ENCODE results near the gene IKZF3. TPM values are rescaled to one million over a fixed set of nuclear protein-coding genes. Genes with fewer than 3 reads are reported as not detected.

Gene IKZF3
- total and polyA plus RNA-seq, 10 of the 15 experiments (the other 5 are each of a cell fraction or from before 2014, with no cell fraction given), result 5.5 to 98.2 (median 47.6) TPM

GRCh38 chr17:39750131-39751015, 113.7 kb downstream of the IKZF3 start:
- no TSS peak for BruUV-seq (replicated peaks)
- Histone ChIP-seq H4K20me1 (ENCODE audit: control insufficient read depth, insufficient read depth) (no peaks in the 10 kb centered on the region), H2AFZ (ENCODE audit: control insufficient read depth, low read depth, low read length) (no peak overlapping the region), H3K9ac (ENCODE audit: control insufficient read depth, insufficient read depth, low read length) (no peak overlapping the region), H3K27ac (ENCODE audit: control insufficient read depth, insufficient read depth) (no peak overlapping the region), H3K4me2 (ENCODE audit: control insufficient read depth, insufficient read depth) (no peak overlapping the region), H3K27me3 (replicated peaks in 1 of 2; ENCODE audit: control insufficient read depth in 2 of 2, insufficient read depth in 2 of 2, low read length in 1 of 2) (no peaks in the 10 kb centered on the region), H3K4me3 (no peak overlapping the region), H3K79me2 (ENCODE audit: control insufficient read depth, insufficient read depth, low read length) (peaks cover 11% of the 10 kb centered on the region), H3K4me1 (ENCODE audit: control insufficient read depth, insufficient read depth, low read length) (peaks cover 13% of the 10 kb centered on the region), H3K36me3 (ENCODE audit: control insufficient read depth in 2 of 2, insufficient read depth in 2 of 2, low read length in 1 of 2) (no peaks in the 10 kb centered on the region), H3K9me3 (replicated peaks; ENCODE audit: control insufficient read depth, insufficient read depth, low read length) (no peaks in the 10 kb centered on the region)
- in situ Hi-C loops (cut with MboI) (loop anchor here (5.0 kb wide), 1 partner anchor 128 kb away; no protein-coding TSS in a partner anchor), intact Hi-C loops (cut with micrococcal nuclease; ENCODE audit: unreplicated experiment) (loop anchor here (5.0 kb wide), 1 partner anchor 113 kb away; the partner anchor contains the start of gene STARD3)
- WGBS (ENCODE audit: insufficient coverage, insufficient replicate concordance, low lambda C conversion rate, missing lambda C conversion rate), result 61% methylated on average over 9 of the region's 9 CpGs
- DNase-seq (ENCODE audit: low read depth, low spot score), result no peak
- CTCF ChIA-PET, result interaction anchor here (1.3 kb wide), 1 partner anchor 129 kb away, joined by 4 read pairs; no protein-coding TSS in a partner anchor
- RAD21 ChIA-PET (ENCODE audit: unreplicated experiment), result no interaction called here
- ATAC-seq, result no peak
- SMC1A ChIA-PET (ENCODE audit: uncharacterized antibody, unreplicated experiment), result no interaction called here
- no peak for TF ChIP-seq NFIC (IDR thresholded peaks at IDR 0.05; ENCODE audit: low read depth, low read length)
- no peak for TF ChIP-seq NFXL1 (IDR thresholded peaks at IDR 0.05; ENCODE audit: borderline replicate concordance)
- TF ChIP-seq, protein P1, sequence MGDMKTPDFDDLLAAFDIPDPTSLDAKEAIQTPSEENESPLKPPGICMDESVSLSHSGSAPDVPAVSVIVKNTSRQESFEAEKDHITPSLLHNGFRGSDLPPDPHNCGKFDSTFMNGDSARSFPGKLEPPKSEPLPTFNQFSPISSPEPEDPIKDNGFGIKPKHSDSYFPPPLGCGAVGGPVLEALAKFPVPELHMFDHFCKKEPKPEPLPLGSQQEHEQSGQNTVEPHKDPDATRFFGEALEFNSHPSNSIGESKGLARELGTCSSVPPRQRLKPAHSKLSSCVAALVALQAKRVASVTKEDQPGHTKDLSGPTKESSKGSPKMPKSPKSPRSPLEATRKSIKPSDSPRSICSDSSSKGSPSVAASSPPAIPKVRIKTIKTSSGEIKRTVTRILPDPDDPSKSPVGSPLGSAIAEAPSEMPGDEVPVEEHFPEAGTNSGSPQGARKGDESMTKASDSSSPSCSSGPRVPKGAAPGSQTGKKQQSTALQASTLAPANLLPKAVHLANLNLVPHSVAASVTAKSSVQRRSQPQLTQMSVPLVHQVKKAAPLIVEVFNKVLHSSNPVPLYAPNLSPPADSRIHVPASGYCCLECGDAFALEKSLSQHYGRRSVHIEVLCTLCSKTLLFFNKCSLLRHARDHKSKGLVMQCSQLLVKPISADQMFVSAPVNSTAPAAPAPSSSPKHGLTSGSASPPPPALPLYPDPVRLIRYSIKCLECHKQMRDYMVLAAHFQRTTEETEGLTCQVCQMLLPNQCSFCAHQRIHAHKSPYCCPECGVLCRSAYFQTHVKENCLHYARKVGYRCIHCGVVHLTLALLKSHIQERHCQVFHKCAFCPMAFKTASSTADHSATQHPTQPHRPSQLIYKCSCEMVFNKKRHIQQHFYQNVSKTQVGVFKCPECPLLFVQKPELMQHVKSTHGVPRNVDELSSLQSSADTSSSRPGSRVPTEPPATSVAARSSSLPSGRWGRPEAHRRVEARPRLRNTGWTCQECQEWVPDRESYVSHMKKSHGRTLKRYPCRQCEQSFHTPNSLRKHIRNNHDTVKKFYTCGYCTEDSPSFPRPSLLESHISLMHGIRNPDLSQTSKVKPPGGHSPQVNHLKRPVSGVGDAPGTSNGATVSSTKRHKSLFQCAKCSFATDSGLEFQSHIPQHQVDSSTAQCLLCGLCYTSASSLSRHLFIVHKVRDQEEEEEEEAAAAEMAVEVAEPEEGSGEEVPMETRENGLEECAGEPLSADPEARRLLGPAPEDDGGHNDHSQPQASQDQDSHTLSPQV (IDR thresholded peaks at IDR 0.05), result no peak
- TF ChIP-seq NR2F1 (conservative IDR thresholded peaks at IDR 0.05), result no peak
- TF ChIP-seq NFYB (IDR thresholded peaks at IDR 0.05; ENCODE audit: insufficient read depth, low read depth, low read length), result no peak
- TF ChIP-seq IKZF1 (conservative IDR thresholded peaks at IDR 0.05), result no peak
- no peak for TF ChIP-seq GABPA (IDR thresholded peaks at IDR 0.05; ENCODE audit: low read depth)
- TF ChIP-seq CHD1 (IDR thresholded peaks at IDR 0.05; ENCODE audit: low read depth, low read length), result no peak
- TF ChIP-seq, protein P2, sequence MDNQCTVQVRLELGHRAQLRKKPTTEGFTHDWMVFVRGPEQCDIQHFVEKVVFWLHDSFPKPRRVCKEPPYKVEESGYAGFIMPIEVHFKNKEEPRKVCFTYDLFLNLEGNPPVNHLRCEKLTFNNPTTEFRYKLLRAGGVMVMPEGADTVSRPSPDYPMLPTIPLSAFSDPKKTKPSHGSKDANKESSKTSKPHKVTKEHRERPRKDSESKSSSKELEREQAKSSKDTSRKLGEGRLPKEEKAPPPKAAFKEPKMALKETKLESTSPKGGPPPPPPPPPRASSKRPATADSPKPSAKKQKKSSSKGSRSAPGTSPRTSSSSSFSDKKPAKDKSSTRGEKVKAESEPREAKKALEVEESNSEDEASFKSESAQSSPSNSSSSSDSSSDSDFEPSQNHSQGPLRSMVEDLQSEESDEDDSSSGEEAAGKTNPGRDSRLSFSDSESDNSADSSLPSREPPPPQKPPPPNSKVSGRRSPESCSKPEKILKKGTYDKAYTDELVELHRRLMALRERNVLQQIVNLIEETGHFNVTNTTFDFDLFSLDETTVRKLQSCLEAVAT (IDR thresholded peaks at IDR 0.05), result no peak
- TF ChIP-seq, protein P3, sequence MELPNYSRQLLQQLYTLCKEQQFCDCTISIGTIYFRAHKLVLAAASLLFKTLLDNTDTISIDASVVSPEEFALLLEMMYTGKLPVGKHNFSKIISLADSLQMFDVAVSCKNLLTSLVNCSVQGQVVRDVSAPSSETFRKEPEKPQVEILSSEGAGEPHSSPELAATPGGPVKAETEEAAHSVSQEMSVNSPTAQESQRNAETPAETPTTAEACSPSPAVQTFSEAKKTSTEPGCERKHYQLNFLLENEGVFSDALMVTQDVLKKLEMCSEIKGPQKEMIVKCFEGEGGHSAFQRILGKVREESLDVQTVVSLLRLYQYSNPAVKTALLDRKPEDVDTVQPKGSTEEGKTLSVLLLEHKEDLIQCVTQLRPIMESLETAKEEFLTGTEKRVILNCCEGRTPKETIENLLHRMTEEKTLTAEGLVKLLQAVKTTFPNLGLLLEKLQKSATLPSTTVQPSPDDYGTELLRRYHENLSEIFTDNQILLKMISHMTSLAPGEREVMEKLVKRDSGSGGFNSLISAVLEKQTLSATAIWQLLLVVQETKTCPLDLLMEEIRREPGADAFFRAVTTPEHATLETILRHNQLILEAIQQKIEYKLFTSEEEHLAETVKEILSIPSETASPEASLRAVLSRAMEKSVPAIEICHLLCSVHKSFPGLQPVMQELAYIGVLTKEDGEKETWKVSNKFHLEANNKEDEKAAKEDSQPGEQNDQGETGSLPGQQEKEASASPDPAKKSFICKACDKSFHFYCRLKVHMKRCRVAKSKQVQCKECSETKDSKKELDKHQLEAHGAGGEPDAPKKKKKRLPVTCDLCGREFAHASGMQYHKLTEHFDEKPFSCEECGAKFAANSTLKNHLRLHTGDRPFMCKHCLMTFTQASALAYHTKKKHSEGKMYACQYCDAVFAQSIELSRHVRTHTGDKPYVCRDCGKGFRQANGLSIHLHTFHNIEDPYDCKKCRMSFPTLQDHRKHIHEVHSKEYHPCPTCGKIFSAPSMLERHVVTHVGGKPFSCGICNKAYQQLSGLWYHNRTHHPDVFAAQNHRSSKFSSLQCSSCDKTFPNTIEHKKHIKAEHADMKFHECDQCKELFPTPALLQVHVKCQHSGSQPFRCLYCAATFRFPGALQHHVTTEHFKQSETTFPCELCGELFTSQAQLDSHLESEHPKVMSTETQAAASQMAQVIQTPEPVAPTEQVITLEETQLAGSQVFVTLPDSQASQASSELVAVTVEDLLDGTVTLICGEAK (IDR thresholded peaks at IDR 0.05; ENCODE audit: borderline replicate concordance), result no peak
- TF ChIP-seq ZNF622 (IDR thresholded peaks at IDR 0.05), result no peak
- TF ChIP-seq, protein P4, sequence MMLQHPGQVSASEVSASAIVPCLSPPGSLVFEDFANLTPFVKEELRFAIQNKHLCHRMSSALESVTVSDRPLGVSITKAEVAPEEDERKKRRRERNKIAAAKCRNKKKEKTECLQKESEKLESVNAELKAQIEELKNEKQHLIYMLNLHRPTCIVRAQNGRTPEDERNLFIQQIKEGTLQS (IDR thresholded peaks at IDR 0.05; ENCODE audit: borderline replicate concordance, extremely low read depth, low read depth, low read length), result no peak
- no peak for FAIRE-seq
- POLR2A ChIA-PET, result no interaction called here
